Gastroesophageal sphincter (tissue), 4 donors: ENCODE results near the gene GABRB3. TPM values are rescaled to one million over a fixed set of nuclear protein-coding genes. Genes with fewer than 3 reads are reported as not detected.

Experiments used
- ATAC-seq: fragments of 150-250 bp; one replicate; pipeline ENCODE4 v1.9.1; 2016; ENCODE audit warnings: mild to moderate bottlenecking, moderate library complexity
- H3K27ac ChIP-seq, 4 donors: fragments of 200-600 bp; sonication (generic) in 3 of 4; 1 replicate in 3 of 4; 2 replicates in 1 of 4; pipeline ENCODE4 v1.5.1; 2016 to 2019
- H3K27me3 ChIP-seq: fragments of 200-600 bp; sonication (generic); one replicate; pipeline ENCODE4 v1.5.1; 2019
- H3K36me3 ChIP-seq, 2 donors: fragments of 200-600 bp; sonication (generic); one replicate each; pipeline ENCODE4 v1.5.1; 2019; ENCODE audit warnings: control low read depth in 1 of 2
- H3K4me1 ChIP-seq, 3 donors: fragments of 200-600 bp; sonication (generic); 1 replicate in 2 of 3; 2 replicates in 1 of 3; pipeline ENCODE4 v1.5.1; 2016 to 2019; ENCODE audit warnings: control low read depth in 2 of 3
- H3K4me3 ChIP-seq, 2 donors: fragments of 200-600 bp; sonication (generic); one replicate each; pipeline ENCODE4 v1.5.1; 2019; ENCODE audit warnings: mild to moderate bottlenecking in 1 of 2, moderate library complexity in 1 of 2
- H3K9me3 ChIP-seq, 3 donors: fragments of 200-600 bp; sonication (generic); one replicate each; pipeline ENCODE4 v1.5.1; 2017 to 2019; ENCODE audit warnings: control low read depth in 2 of 3
- EP300 ChIP-seq: sonication (generic); formaldehyde crosslinking; IDR thresholded peaks from one replicate; pipeline ENCODE4 v1.6.1; 2017; ENCODE audit warnings: antibody characterized with exemption, mild to moderate bottlenecking
- POLR2A ChIP-seq, 2 donors: fragments of 450-650 bp; IDR thresholded peaks; one replicate each; pipeline ENCODE4 v1.6.1; 2017; ENCODE audit warnings: antibody characterized with exemption in 2 of 2, mild to moderate bottlenecking in 2 of 2, moderate library complexity in 1 of 2
- POLR2AphosphoS5 ChIP-seq: sonication (generic); formaldehyde crosslinking; IDR thresholded peaks from one replicate; pipeline ENCODE4 v1.6.1; 2017; ENCODE audit warnings: antibody characterized with exemption
- WGBS, 2 donors: methylation state at CpG; one replicate each; pipeline ENCODE4 v1.1.5; 2018; ENCODE audit warnings: low coverage in 1 of 2; 5-methylcytosine and 5-hydroxymethylcytosine counted together
- total RNA-seq, 4 donors: library from RNA; depleted of rRNA; stranded (reverse); fragments of >200 nt; gene quantifications; one replicate each; pipeline ENCODE4 v1.1.0, GENCODE V29; 2016
- TF ChIP-seq, protein P1 (sequence below), 4 experiments: fragments of 200-600 bp in 2 of 4; fragments of 450-650 bp in 2 of 4; sonication (generic) in 1 of 4; IDR thresholded peaks; one replicate each; pipeline ENCODE4 v1.5.1; 2017 to 2019; ENCODE audit warnings: antibody characterized with exemption in 4 of 4, mild to moderate bottlenecking in 2 of 4, moderate library complexity in 2 of 4

GABRB3 gene
- 1 to 10 TPM; 2.4 to 4.3 (median 3.6) TPM for total RNA-seq

GRCh38 chr15:26772154-26773066 lies at the start of gene GABRB3:
Gene GABRB3, minus strand, starts transcription at chr15:26773066.
- no peak for ATAC-seq
- H3K36me3 ChIP-seq: no peaks in the 10 kb centered on the region
- peak within 1 kb of the TSS; percentile 25 to 62 for H3K4me3 ChIP-seq
- H3K4me1 ChIP-seq: peaks cover 0 to 23% (median 9%) of the 10 kb centered on the region in 3 donors
- no peaks in the 10 kb centered on the region for H3K9me3 ChIP-seq
- peaks cover 73% of the 10 kb centered on the region for H3K27me3 ChIP-seq
- no peak for TF ChIP-seq POLR2AphosphoS5
- TF ChIP-seq EP300: no peak
- TF ChIP-seq, protein P1, sequence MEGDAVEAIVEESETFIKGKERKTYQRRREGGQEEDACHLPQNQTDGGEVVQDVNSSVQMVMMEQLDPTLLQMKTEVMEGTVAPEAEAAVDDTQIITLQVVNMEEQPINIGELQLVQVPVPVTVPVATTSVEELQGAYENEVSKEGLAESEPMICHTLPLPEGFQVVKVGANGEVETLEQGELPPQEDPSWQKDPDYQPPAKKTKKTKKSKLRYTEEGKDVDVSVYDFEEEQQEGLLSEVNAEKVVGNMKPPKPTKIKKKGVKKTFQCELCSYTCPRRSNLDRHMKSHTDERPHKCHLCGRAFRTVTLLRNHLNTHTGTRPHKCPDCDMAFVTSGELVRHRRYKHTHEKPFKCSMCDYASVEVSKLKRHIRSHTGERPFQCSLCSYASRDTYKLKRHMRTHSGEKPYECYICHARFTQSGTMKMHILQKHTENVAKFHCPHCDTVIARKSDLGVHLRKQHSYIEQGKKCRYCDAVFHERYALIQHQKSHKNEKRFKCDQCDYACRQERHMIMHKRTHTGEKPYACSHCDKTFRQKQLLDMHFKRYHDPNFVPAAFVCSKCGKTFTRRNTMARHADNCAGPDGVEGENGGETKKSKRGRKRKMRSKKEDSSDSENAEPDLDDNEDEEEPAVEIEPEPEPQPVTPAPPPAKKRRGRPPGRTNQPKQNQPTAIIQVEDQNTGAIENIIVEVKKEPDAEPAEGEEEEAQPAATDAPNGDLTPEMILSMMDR (IDR thresholded peaks at IDR 0.05): no peak
- TF ChIP-seq POLR2A (IDR thresholded peaks at IDR 0.05): no peak
- WGBS, 2 donors: 0% methylated on average over 5 of the region's 112 CpGs; no CpG with 5 or more reads in 1 of the 2 donors
- no peak within 1 kb of the TSS for H3K27ac ChIP-seq

- TF ChIP-seq EP300: no peak
- TF ChIP-seq POLR2A (IDR thresholded peaks at IDR 0.05): no peak
- TF ChIP-seq POLR2AphosphoS5: no peak
- TF ChIP-seq, protein P1 (IDR thresholded peaks at IDR 0.05): no peak
These were observed 34.9 kb upstream of the GABRB3 start for GRCh38 chr15:26807517-26808427.

DNA sequence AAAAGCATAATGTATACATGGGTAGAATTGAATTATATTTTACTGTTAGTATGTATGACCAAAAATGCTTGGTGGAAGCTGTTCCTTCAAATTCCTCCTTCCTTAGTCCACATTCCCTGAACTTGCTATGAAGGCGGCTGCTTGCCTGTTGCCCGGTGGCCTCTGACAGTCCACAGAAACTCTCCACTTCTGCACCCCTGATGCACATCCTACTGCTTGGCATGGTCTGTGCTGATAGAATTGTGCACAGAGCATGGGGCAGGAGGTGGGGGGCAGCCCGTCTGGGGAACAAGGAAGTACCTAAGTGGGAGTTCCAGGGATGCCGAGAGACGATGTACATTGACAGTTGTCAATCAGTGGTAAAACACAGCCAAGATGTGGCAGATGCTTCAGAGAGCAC lies 33.7 kb upstream of the GABRB3 start:
- no peak for ATAC-seq
- Histone ChIP-seq H3K27ac (no peak overlapping the region), H3K4me1 (no peaks in the 10 kb centered on the region)

More at GRCh38 chr15:26807517-26808427, 34.9 kb upstream of the GABRB3 start:
- H3K4me1 ChIP-seq: no peaks in the 10 kb centered on the region
- H3K27me3 ChIP-seq: peaks cover 15% of the 10 kb centered on the region
- no peak overlapping the region for H3K27ac ChIP-seq
- no peaks in the 10 kb centered on the region for H3K36me3 ChIP-seq
- H3K4me3 ChIP-seq: no peak overlapping the region
- H3K9me3 ChIP-seq: peaks cover 0 to 18% (median 0%) of the 10 kb centered on the region in 3 donors
- ATAC-seq: no peak
- WGBS, 2 donors: 23 to 46% methylated on average over 5 to 13 of the region's 15 CpGs

DNA sequence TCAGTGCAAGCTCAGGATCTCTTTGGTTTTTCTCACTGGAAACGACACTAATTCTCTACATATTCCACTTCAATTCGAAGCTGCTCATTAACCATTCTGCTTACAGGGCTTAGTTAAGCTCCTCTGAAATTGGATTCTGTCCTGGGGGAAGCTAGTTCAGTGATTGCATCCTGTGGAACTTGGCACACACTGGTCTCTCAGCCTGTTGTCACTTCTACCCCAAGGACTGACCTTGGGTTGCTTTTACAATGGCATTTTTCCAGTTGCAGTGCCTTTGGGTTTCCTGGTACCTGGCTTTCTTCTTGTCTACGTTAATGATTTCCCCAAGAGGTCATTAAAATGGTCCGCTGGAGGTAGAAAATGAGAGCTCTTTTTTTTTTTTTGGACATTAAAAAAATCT lies 33.3 kb upstream of the GABRB3 start:
- ATAC-seq: no peak
- Histone ChIP-seq H3K9me3 (peaks cover 0 to 2% (median 0%) of the 10 kb centered on the region in 3 donors), H3K36me3 (no peaks in the 10 kb centered on the region), H3K4me3 (no peak overlapping the region), H3K4me1 (no peaks in the 10 kb centered on the region), H3K27me3 (peaks cover 15% of the 10 kb centered on the region), H3K27ac (no peak overlapping the region)
- WGBS, 2 donors: 52 to 66% methylated on average over 4 of the region's 4 CpGs
- TF ChIP-seq POLR2A (IDR thresholded peaks at IDR 0.05) (no peak), EP300 (no peak), POLR2AphosphoS5 (no peak)
- TF ChIP-seq, protein P1 (IDR thresholded peaks at IDR 0.05): no peak

More for the DNA sequence above, 33.7 kb upstream of the GABRB3 start:
- TF ChIP-seq, protein P1 (IDR thresholded peaks at IDR 0.05): no peak
- TF ChIP-seq POLR2A (IDR thresholded peaks at IDR 0.05) (no peak), POLR2AphosphoS5 (no peak), EP300 (no peak)
- Histone ChIP-seq H3K27me3 (peaks cover 15% of the 10 kb centered on the region), H3K4me3 (no peak overlapping the region), H3K9me3 (peaks cover 0 to 6% (median 0%) of the 10 kb centered on the region in 3 donors), H3K36me3 (no peaks in the 10 kb centered on the region)
- WGBS, 2 donors: 79% methylated on average over 5 of the region's 5 CpGs; no CpG with 5 or more reads in 1 of the 2 donors
